ENCODE data around the gene HOXD3. TPM values are rescaled to one million over a fixed set of nuclear protein-coding genes. Genes with fewer than 3 reads are reported as not detected.
A peak's percentile ranks its signal among the peaks of the same experiment; 100 is the strongest.

The HOXD3 gene
- total RNA-seq, 2 experiments from 2014 or later = not detected

- ATAC-seq = no peak
- ChIA-PET CTCF (no interaction called here), POLR2A (no interaction called here)
- peaks cover 82% of the 10 kb centered on the region for H3K27me3 Mint-ChIP-seq (ENCODE audit: low read depth)
- no peaks in the 10 kb centered on the region for H3K9me3 Mint-ChIP-seq (ENCODE audit: insufficient read depth)
- peak overlapping the region; percentile 42 for H3K4me3 Mint-ChIP-seq
- peaks cover 5% of the 10 kb centered on the region for H3K36me3 Mint-ChIP-seq (ENCODE audit: low read depth)
- no peak for DNase-seq
- H3K27ac Mint-ChIP-seq = peak overlapping the region; percentile 60
- peaks cover 4% of the 10 kb centered on the region for H3K4me1 Mint-ChIP-seq (ENCODE audit: low read depth)
Measured at GRCh38 chr2:176123411-176124109, 33.5 kb upstream of the HOXD3 start.

- Mint-ChIP-seq H3K27ac (peak overlapping the region; percentile 71), H3K36me3 (ENCODE audit: low read depth) (peaks cover 5% of the 10 kb centered on the region), H3K27me3 (ENCODE audit: low read depth) (peaks cover 84% of the 10 kb centered on the region), H3K4me1 (ENCODE audit: low read depth) (peaks cover 7% of the 10 kb centered on the region), H3K4me3 (peak overlapping the region; percentile 42), H3K9me3 (ENCODE audit: insufficient read depth) (no peaks in the 10 kb centered on the region)
- POLR2A ChIA-PET = no interaction called here
- ATAC-seq (no peak), DNase-seq (no peak)
- CTCF ChIA-PET = no interaction called here
Measured at GRCh38 chr2:176124110-176124946, 32.8 kb upstream of the HOXD3 start.

GRCh38 chr2:176124947-176125771, 31.9 kb upstream of the HOXD3 start:
- Mint-ChIP-seq H3K36me3 (ENCODE audit: low read depth) (peaks cover 5% of the 10 kb centered on the region), H3K4me1 (ENCODE audit: low read depth) (peaks cover 7% of the 10 kb centered on the region), H3K4me3 (peak overlapping the region; percentile 6), H3K27ac (no peak overlapping the region), H3K27me3 (ENCODE audit: low read depth) (peaks cover 76% of the 10 kb centered on the region), H3K9me3 (ENCODE audit: insufficient read depth) (no peaks in the 10 kb centered on the region)
- POLR2A ChIA-PET = no interaction called here
- no peak for ATAC-seq
- DNase-seq = no peak
- CTCF ChIA-PET = interaction anchor here (1.2 to 4.6 kb wide), 8 partner anchors 15 to 1023 kb away, joined by 3 to 50 read pairs (median 24); no protein-coding TSS in a partner anchor

- ChIA-PET CTCF (interaction anchor here (1.2 to 4.6 kb wide), 9 partner anchors 14 to 1023 kb away, joined by 3 to 50 read pairs (median 22); no protein-coding TSS in a partner anchor), POLR2A (no interaction called here)
- H3K36me3 Mint-ChIP-seq (ENCODE audit: low read depth) = peaks cover 5% of the 10 kb centered on the region
- no peaks in the 10 kb centered on the region for H3K9me3 Mint-ChIP-seq (ENCODE audit: insufficient read depth)
- peaks cover 9% of the 10 kb centered on the region for H3K4me1 Mint-ChIP-seq (ENCODE audit: low read depth)
- ATAC-seq = no peak
- no peak for DNase-seq
- H3K27me3 Mint-ChIP-seq (ENCODE audit: low read depth) = peaks cover 72% of the 10 kb centered on the region
- no peak overlapping the region for H3K4me3 Mint-ChIP-seq
- no peak overlapping the region for H3K27ac Mint-ChIP-seq
Measured at GRCh38 chr2:176125772-176126054, 31.4 kb upstream of the HOXD3 start.

- POLR2A ChIA-PET = interaction anchor here (1.7 kb wide), 1 partner anchor 328 kb away, joined by 6 read pairs; no protein-coding TSS in a partner anchor
- H3K4me1 Mint-ChIP-seq (ENCODE audit: low read depth) = peaks cover 16% of the 10 kb centered on the region
- H3K4me3 Mint-ChIP-seq = no peak overlapping the region
- ATAC-seq (no peak), DNase-seq (peak; percentile 75)
- CTCF ChIA-PET = interaction anchor here (0.6 to 4.6 kb wide), 37 partner anchors 13 to 1037 kb away, joined by 3 to 50 read pairs (median 5); no protein-coding TSS in a partner anchor
- H3K27me3 Mint-ChIP-seq (ENCODE audit: low read depth) = peaks cover 73% of the 10 kb centered on the region
- no peaks in the 10 kb centered on the region for H3K9me3 Mint-ChIP-seq (ENCODE audit: insufficient read depth)
- peaks cover 6% of the 10 kb centered on the region for H3K36me3 Mint-ChIP-seq (ENCODE audit: low read depth)
- no peak overlapping the region for H3K27ac Mint-ChIP-seq
Measured at GRCh38 chr2:176126929-176127773, 30.0 kb upstream of the HOXD3 start.

GRCh38 chr2:176127774-176128072, 29.4 kb upstream of the HOXD3 start:
- POLR2A ChIA-PET = interaction anchor here (1.7 kb wide), 1 partner anchor 327 kb away, joined by 6 read pairs; no protein-coding TSS in a partner anchor
- no peak for ATAC-seq
- peaks cover 6% of the 10 kb centered on the region for H3K36me3 Mint-ChIP-seq (ENCODE audit: low read depth)
- CTCF ChIA-PET = interaction anchor here (0.7 to 4.6 kb wide), 21 partner anchors 12 to 1036 kb away, joined by 3 to 50 read pairs (median 7); no protein-coding TSS in a partner anchor
- no peak overlapping the region for H3K4me3 Mint-ChIP-seq
- peaks cover 18% of the 10 kb centered on the region for H3K4me1 Mint-ChIP-seq (ENCODE audit: low read depth)
- peak overlapping the region; percentile 44 for H3K27ac Mint-ChIP-seq
- no peak for DNase-seq
- peaks cover 74% of the 10 kb centered on the region for H3K27me3 Mint-ChIP-seq (ENCODE audit: low read depth)
- H3K9me3 Mint-ChIP-seq (ENCODE audit: insufficient read depth) = no peaks in the 10 kb centered on the region

GRCh38 chr2:176128172-176128981, 28.7 kb upstream of the HOXD3 start:
- H3K4me3 Mint-ChIP-seq = peak overlapping the region; percentile 30
- H3K9me3 Mint-ChIP-seq (ENCODE audit: insufficient read depth) = no peaks in the 10 kb centered on the region
- DNase-seq = no peak

GRCh38 chr2:176128982-176129796, 27.9 kb upstream of the HOXD3 start, which contains the start of gene HOXD8:
TSS of gene HOXD8 (plus strand) at chr2:176129705. CDS start at chr2:176130367, 662 bp downstream.
- H3K4me3 Mint-ChIP-seq = peak within 1 kb of the TSS; percentile 30
- POLR2A ChIA-PET = no interaction called here
- H3K27me3 Mint-ChIP-seq (ENCODE audit: low read depth) = peaks cover 79% of the 10 kb centered on the region
- H3K4me1 Mint-ChIP-seq (ENCODE audit: low read depth) = peaks cover 18% of the 10 kb centered on the region
- H3K27ac Mint-ChIP-seq = peak within 1 kb of the TSS; percentile 64
- H3K9me3 Mint-ChIP-seq (ENCODE audit: insufficient read depth) = no peaks in the 10 kb centered on the region
- H3K36me3 Mint-ChIP-seq (ENCODE audit: low read depth) = peaks cover 3% of the 10 kb centered on the region
- ATAC-seq (no peak), DNase-seq (no peak)
- CTCF ChIA-PET = interaction anchor here (3.4 to 4.6 kb wide), 3 partner anchors 425 to 1019 kb away, joined by 25 to 38 read pairs (median 37); no protein-coding TSS in a partner anchor

More at GRCh38 chr2:176128172-176128981, 28.7 kb upstream of the HOXD3 start:
- CTCF ChIA-PET = interaction anchor here (0.6 to 4.6 kb wide), 14 partner anchors 12 to 1020 kb away, joined by 3 to 50 read pairs (median 8); no protein-coding TSS in a partner anchor
- Mint-ChIP-seq H3K4me1 (ENCODE audit: low read depth) (peaks cover 18% of the 10 kb centered on the region), H3K27ac (peak overlapping the region; percentile 44), H3K27me3 (ENCODE audit: low read depth) (peaks cover 78% of the 10 kb centered on the region), H3K36me3 (ENCODE audit: low read depth) (peaks cover 6% of the 10 kb centered on the region)
- POLR2A ChIA-PET = interaction anchor here (1.7 kb wide), 1 partner anchor 327 kb away, joined by 6 read pairs; no protein-coding TSS in a partner anchor
- ATAC-seq = no peak

- peaks cover 77% of the 10 kb centered on the region for H3K27me3 Mint-ChIP-seq (ENCODE audit: low read depth)
- H3K4me3 Mint-ChIP-seq = no peak overlapping the region
- DNase-seq = no peak
- H3K4me1 Mint-ChIP-seq (ENCODE audit: low read depth) = peaks cover 18% of the 10 kb centered on the region
- CTCF ChIA-PET = interaction anchor here (0.9 to 4.6 kb wide), 6 partner anchors 9 to 522 kb away, joined by 3 to 37 read pairs (median 9); no protein-coding TSS in a partner anchor
- no peaks in the 10 kb centered on the region for H3K9me3 Mint-ChIP-seq (ENCODE audit: insufficient read depth)
- no peak for ATAC-seq
- POLR2A ChIA-PET = no interaction called here
- no peak overlapping the region for H3K27ac Mint-ChIP-seq
- peaks cover 2% of the 10 kb centered on the region for H3K36me3 Mint-ChIP-seq (ENCODE audit: low read depth)
Measured at GRCh38 chr2:176129813-176130146, 27.3 kb upstream of the HOXD3 start.
